Common myeloid progenitor, CD34-positive (primary cell): ENCODE data around the gene CHD3.

Experiments used
- CTCF ChIA-PET: fragments of 350-600 bp; sonication (Branson Sonifier 250); formaldehyde crosslinking; loops from one replicate; lab custom pipeline; 2021; ENCODE audit warnings: antibody characterized with exemption; lab: Charles Lee
- POLR2A ChIA-PET: fragments of 350-600 bp; sonication (Branson Sonifier 250); formaldehyde crosslinking; loops from one replicate; lab custom pipeline; 2021; ENCODE audit warnings: antibody characterized with exemption; lab: Charles Lee
- DNase-seq, 3 donors: peaks; one replicate each; pipeline versions ENCODE4 v3.0.0 to v3.0.0-alpha.2; 2013
- H3K27ac ChIP-seq, 2 experiments: 1 replicate in 1 of 2; 2 replicates in 1 of 2; pipeline ENCODE4 v1.7.0; 2013; ENCODE audit warnings: inconsistent platforms in 2 of 2, low read length in 2 of 2, mild to moderate bottlenecking in 2 of 2, low read depth in 1 of 2, moderate library complexity in 1 of 2; ENCODE audit not compliant: severe bottlenecking in 2 of 2, insufficient read depth in 1 of 2, poor library complexity in 1 of 2
- H3K27me3 ChIP-seq, 5 experiments: replicated peaks in 2 of 5; 1 replicate in 3 of 5; 2 replicates in 2 of 5; pipeline versions ENCODE4 v1.6.1 to v1.7.0; 2013; ENCODE audit warnings: low read length in 4 of 5, mild to moderate bottlenecking in 2 of 5, moderate library complexity in 2 of 5, inconsistent platforms in 1 of 5; ENCODE audit not compliant: insufficient read depth in 5 of 5, control insufficient read depth in 4 of 5
- H3K36me3 ChIP-seq, 4 experiments: 1 replicate in 2 of 4; 2 replicates in 2 of 4; pipeline versions ENCODE4 v1.6.1 to v1.7.0; 2013; ENCODE audit warnings: low read length in 3 of 4, control low read depth in 1 of 4, mild to moderate bottlenecking in 1 of 4; ENCODE audit not compliant: control insufficient read depth in 4 of 4, insufficient read depth in 4 of 4
- H3K4me1 ChIP-seq, 4 experiments: 1 replicate in 3 of 4; 2 replicates in 1 of 4; pipeline versions ENCODE4 v1.6.1 to v1.7.1; 2013; ENCODE audit warnings: low read length in 3 of 4, mild to moderate bottlenecking in 3 of 4, control low read depth in 1 of 4, inconsistent platforms in 1 of 4, moderate library complexity in 1 of 4; ENCODE audit not compliant: control insufficient read depth in 4 of 4, insufficient read depth in 4 of 4; ENCODE audit errors: control extremely low read depth in 1 of 4
- H3K4me3 ChIP-seq, 7 experiments: 1 replicate in 4 of 7; 2 replicates in 3 of 7; pipeline versions ENCODE4 v1.5.1 to v1.7.0; 2013; ENCODE audit warnings: mild to moderate bottlenecking in 7 of 7, low read length in 6 of 7, moderate library complexity in 6 of 7, inconsistent platforms in 2 of 7, low read depth in 2 of 7, control low read depth in 1 of 7; ENCODE audit not compliant: insufficient read depth in 4 of 7, control insufficient read depth in 1 of 7; ENCODE audit errors: extremely low read depth in 1 of 7
- H3K9me3 ChIP-seq, 5 experiments: 1 replicate in 4 of 5; 2 replicates in 1 of 5; pipeline versions ENCODE4 v1.6.1 to v1.7.1; 2013; ENCODE audit warnings: low read length in 4 of 5, mild to moderate bottlenecking in 2 of 5, inconsistent platforms in 1 of 5, low read depth in 1 of 5, moderate library complexity in 1 of 5; ENCODE audit not compliant: control insufficient read depth in 4 of 5, insufficient read depth in 2 of 5; ENCODE audit errors: control extremely low read depth in 1 of 5
- WGBS: methylation state at CpG from one replicate; pipeline ENCODE4 v1.1.5; 2013; ENCODE audit not compliant: insufficient coverage; 5-methylcytosine and 5-hydroxymethylcytosine counted together

Gene CHD3

DNA sequence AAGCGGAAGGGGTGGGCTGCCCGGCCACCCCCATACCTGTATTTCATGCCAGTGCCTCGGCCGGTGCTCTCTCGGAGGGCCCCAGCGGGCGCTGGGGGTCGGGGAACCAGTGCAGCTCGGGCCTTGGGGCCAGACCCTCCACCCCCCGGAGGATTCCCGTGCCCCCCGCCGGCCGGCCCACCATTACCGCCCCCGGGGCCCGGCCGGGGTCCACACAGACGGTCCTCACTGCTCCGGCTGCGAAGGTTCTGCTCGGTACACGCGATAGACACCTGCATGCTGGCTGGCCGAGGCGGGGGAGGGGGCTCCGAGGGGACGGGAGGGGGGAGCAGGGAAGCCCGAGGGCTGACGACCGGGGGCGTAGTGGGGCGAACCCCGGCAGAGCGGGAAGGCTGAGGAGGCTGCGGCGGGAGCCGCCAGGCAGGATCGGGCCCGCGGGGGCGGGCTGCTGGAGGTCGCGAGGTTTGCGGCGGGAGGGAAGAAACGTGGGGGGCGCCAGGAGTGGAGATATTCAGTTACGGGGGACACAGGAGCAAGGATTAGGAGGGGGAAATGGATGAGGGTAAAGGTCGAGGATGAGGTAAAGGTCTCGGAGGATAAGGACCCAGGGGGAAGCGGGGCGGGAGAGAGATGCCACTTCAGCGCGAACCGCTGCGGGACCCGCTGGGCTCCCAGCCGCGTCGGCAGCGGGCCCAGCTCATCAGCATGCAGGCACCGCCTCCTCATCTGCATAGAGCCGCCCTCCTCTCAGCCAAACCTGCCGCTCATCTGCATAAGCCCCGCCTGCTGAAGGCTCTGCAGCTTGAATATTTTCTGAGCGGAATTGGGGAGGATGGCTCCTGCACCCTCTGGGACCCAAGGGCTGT lies 40.8 kb downstream of the CHD3 start, which contains the start of gene KCNAB3:
KCNAB3 (minus strand) TSS at position 699 of the 866 bp plus-strand sequence; CDS start at position 278, 421 bp downstream.
- CTCF ChIA-PET: interaction anchor here (1.1 to 1.4 kb wide), 2 partner anchors 13 to 132 kb away, joined by 3 to 4 read pairs; partner anchors contain the start of gene RNF227
- H3K4me3 ChIP-seq: peak within 1 kb of the TSS in 2 of 7 experiments; percentile 52 to 88
- peaks cover 0 to 9% (median 4%) of the 10 kb centered on the region in 4 experiments for H3K36me3 ChIP-seq
- WGBS: 82% methylated on average over 46 of the region's 67 CpGs
- H3K4me1 ChIP-seq: peaks cover 7 to 35% (median 26%) of the 10 kb centered on the region in 4 experiments
- no peak within 1 kb of the TSS for H3K27ac ChIP-seq
- DNase-seq: peak in 2 of 3 donors; percentile 56 to 57
- H3K27me3 ChIP-seq: no peaks in the 10 kb centered on the region
- no peaks in the 10 kb centered on the region for H3K9me3 ChIP-seq
- POLR2A ChIA-PET: no interaction called here

DNA sequence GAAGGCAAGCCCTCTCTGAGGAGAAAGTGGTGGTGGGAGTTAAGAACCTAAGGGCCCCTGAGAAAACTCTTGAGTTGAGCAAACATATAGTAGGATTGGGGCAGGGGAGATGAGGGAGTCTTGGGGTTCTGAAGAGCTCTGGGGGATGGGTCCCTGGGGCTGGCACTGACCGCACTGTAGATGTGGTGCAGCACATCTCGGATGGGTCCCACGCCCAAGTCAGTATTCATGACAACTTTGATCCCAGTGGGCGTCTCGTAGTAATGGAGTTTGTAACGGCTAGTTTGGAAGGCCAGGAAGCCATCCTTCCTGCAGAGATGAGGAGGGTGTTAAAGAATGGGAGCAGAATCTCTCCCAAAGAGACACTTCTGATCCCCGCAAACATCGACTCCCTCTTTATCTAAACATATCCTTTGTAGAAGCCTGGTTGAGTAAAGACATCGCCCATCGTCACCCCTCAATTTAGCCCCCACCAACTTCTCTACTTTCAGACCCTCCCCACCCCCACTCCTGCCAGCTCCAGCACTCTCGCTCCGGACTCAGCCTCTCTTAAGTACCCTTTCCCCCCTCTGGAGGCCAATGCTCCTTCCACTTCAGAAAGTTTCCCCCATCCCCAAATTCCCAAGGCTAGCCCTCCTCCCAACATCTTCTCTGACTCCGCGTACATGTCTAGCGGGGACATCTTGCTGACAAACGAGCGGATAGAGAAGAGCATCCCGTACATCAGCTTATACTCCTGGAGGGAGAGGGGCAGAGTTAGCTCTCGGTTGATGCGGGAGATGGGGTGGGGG lies 42.4 kb downstream of the CHD3 start:
- H3K4me1 ChIP-seq: peaks cover 7 to 37% (median 24%) of the 10 kb centered on the region in 4 experiments
- CTCF ChIA-PET: interaction anchor here (0.6 to 5.2 kb wide), 12 partner anchors 9 to 150 kb away, joined by 3 to 36 read pairs (median 4); partner anchors contain the start of gene RNF227
- peak overlapping the region; percentile 59 to 97 for H3K27ac ChIP-seq
- POLR2A ChIA-PET: interaction anchor here (0.6 to 3.0 kb wide), 6 partner anchors 9 to 453 kb away, joined by 3 to 13 read pairs (median 4); partner anchors contain the start of gene RNF227
- no peaks in the 10 kb centered on the region for H3K9me3 ChIP-seq
- DNase-seq: no peak
- 60% methylated on average over 7 of the region's 20 CpGs for WGBS
- H3K27me3 ChIP-seq: no peaks in the 10 kb centered on the region
- H3K4me3 ChIP-seq: peak overlapping the region; percentile 50 to 98 (median 88)
- peaks cover 2 to 22% (median 15%) of the 10 kb centered on the region in 4 experiments for H3K36me3 ChIP-seq

DNA sequence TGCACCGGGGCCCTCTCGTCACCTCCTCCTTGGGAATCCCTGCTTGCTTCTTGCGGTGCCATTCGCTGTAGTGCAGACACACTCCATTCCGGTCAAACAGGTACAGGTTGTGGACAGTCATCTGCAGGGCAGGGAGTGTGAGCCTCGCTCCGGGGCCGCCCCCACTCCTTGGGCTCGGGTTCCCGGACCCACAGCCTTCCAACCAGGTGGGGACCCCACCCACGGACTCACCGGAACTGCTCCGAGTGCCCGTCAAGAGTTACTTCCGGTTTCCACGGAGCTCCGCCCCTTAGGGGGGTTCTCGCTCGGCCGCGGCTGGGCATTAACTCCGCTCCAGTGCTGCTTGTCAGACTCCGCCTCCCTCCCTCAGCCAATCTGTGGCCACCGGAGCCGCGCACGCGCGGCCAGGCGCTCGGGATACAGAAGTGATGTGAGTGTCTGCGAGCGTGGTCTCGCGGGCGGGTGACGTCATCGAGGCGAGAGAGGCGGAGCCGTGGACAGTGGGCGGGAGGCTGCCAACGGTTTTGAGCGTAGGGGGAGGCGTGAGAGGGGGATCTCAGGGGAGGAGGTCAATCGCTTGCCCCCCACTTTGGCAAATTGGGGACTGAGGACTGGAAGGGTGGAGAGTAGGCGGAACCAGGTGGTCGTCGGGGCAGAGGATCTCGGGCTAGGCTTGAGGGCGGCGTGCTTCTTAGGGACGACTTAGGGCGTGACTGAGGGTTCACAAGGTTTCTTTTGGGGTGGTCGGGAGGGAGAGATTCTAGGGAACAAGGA lies 43.3 kb downstream of the CHD3 start, which contains the start of the genes CNTROB and TRAPPC1:
CNTROB (plus strand) TSS at position 498 of the 774 bp plus-strand sequence. CDS start 874 bp downstream, outside the sequence.
TRAPPC1 (minus strand) TSS at position 238 of the 774 bp plus-strand sequence; CDS start at position 121, 117 bp downstream.
- peaks cover 7 to 37% (median 24%) of the 10 kb centered on the region in 4 experiments for H3K4me1 ChIP-seq
- ChIA-PET POLR2A (interaction anchor here (0.7 to 3.0 kb wide), 8 partner anchors 10 to 699 kb away, joined by 3 to 13 read pairs (median 4); partner anchors contain the start of gene RNF227), CTCF (interaction anchor here (0.6 to 5.2 kb wide), 19 partner anchors 8 to 206 kb away, joined by 3 to 36 read pairs (median 7); no protein-coding TSS in a partner anchor)
- 0% methylated on average over 39 of the region's 55 CpGs for WGBS
- H3K27me3 ChIP-seq: no peaks in the 10 kb centered on the region
- peak within 1 kb of the TSS; percentile 92 to 97 for H3K27ac ChIP-seq
- DNase-seq: peak; percentile 99 to 100 (median 99)
- peaks cover 2 to 30% (median 22%) of the 10 kb centered on the region in 4 experiments for H3K36me3 ChIP-seq
- peak within 1 kb of the TSS; percentile 50 to 98 (median 88) for H3K4me3 ChIP-seq
- no peaks in the 10 kb centered on the region for H3K9me3 ChIP-seq

DNA sequence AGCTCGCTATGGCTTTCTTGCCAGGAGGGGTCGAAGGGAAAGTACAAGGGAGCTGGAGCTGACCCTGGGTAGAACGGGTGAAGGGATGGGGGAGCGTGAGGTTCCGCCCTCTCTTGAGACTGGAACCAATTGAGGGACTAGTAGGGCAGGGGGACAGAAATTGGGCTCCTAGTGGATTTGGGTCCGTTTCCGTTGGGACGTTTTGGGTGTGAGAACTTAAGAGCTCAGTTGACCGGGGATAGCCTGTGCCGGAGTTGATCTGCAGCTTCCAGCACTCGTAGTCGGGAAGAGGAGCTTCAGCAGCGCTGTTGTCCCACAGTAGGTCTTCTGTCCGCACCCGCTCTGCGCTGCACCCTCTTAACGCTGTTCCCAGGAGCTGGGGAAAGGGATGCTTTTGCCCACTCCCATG lies 43.9 kb downstream of the CHD3 start:
- Histone ChIP-seq H3K36me3 (peaks cover 5 to 33% (median 22%) of the 10 kb centered on the region in 4 experiments), H3K4me1 (peaks cover 7 to 37% (median 24%) of the 10 kb centered on the region in 4 experiments), H3K9me3 (no peaks in the 10 kb centered on the region), H3K4me3 (peak overlapping the region; percentile 50 to 98 (median 88)), H3K27me3 (no peaks in the 10 kb centered on the region), H3K27ac (peak overlapping the region; percentile 92 to 97)
- WGBS: under 1% methylated on average over 17 of the region's 17 CpGs
- POLR2A ChIA-PET: interaction anchor here (0.7 to 3.0 kb wide), 9 partner anchors 10 to 698 kb away, joined by 3 to 13 read pairs (median 4); partner anchors contain the start of gene RNF227
- CTCF ChIA-PET: interaction anchor here (0.8 to 5.2 kb wide), 25 partner anchors 10 to 277 kb away, joined by 3 to 36 read pairs (median 5); partner anchors contain the start of gene RNF227
- DNase-seq: no peak

DNA sequence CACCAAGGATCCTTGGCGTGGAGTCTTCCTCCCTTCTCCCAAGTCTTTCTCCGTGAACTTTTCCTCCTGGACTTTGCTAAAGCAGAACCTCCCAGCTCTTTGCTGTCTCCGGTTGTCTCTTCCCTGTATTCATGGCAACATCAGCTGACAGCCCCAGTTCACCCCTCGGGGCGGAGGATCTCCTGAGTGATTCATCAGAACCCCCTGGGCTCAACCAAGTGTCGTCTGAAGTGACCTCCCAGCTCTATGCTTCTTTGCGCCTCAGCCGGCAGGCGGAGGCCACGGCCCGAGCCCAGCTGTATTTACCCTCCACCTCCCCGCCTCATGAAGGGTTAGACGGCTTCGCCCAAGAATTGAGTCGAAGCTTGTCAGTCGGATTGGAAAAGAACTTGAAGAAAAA lies 44.4 kb downstream of the CHD3 start:
- Histone ChIP-seq H3K27me3 (no peaks in the 10 kb centered on the region), H3K27ac (peak overlapping the region; percentile 92 to 97), H3K4me1 (peaks cover 7 to 37% (median 24%) of the 10 kb centered on the region in 4 experiments), H3K36me3 (peaks cover 5 to 32% (median 22%) of the 10 kb centered on the region in 4 experiments), H3K9me3 (no peaks in the 10 kb centered on the region), H3K4me3 (peak overlapping the region; percentile 50 to 98 (median 88))
- WGBS: 19% methylated on average over 16 of the region's 16 CpGs
- DNase-seq: peak; percentile 82 to 88 (median 85)
- CTCF ChIA-PET: interaction anchor here (0.7 to 5.2 kb wide), 25 partner anchors 11 to 277 kb away, joined by 3 to 36 read pairs (median 5); partner anchors contain the start of gene RNF227
- POLR2A ChIA-PET: interaction anchor here (1.3 to 3.0 kb wide), 4 partner anchors 11 to 17 kb away, joined by 3 to 13 read pairs (median 5); partner anchors contain the start of gene RNF227
